Activated CD4-positive, CD25-positive, alpha-beta regulatory T cell treated with anti-CD3 and anti-CD28 coated beads, Interleukin-2, amount 50 U/mL, for 16 hours (primary cell): ENCODE data around the gene BRD1.
"Not testable (repeated sequence)": the region's sequence is repeated elsewhere in the genome, so short reads cannot be mapped to it uniquely, and the experiment has no call there.

Source experiments
- DNase-seq: peaks from one replicate; pipeline ENCODE4 v3.0.0-alpha.2; 2020; ENCODE audit warnings: low read depth, low spot score

Gene BRD1

DNA sequence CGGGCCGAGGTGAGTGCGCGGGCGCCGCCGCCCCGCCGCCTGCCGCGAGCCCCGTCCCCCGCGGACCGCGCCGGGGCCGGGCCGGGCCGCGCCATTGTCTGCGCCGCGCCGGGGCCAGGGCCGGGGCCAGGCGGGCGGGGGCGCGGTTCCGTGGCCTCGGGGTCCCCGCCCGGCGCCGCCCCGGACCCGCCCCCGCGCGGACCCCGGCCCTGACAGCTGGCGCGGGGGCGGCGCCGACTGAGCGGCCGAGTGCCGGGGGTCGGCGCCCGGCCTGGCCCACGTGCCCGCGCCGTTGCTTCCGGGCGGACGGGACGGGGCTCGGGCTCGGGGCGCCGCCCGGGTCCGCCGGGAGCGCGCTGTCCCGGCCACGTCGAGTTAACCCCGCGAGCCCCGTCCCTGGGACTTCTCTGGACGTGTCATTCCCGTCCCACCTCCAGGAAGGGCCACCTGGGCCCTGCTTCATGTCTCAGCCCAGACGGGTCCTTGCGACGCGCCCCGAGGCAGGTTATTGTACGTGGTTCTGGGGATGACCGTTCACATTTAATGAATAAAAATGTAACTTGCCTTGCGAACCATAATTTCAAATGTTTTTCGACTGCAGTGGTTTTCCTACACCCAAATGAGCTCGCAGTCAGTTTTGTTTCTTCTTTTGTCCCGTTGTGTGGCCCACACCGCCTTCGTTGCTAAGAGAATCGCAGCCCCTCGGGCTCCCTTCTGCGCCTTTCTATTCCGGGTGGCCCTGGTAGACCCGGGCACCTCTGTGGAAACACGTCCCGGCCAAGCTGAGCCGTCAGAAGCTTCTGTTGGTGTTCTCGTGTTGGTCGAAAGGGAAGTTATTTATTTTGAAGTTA is 26.5 kb upstream of the BRD1 start:
- no peak for DNase-seq

DNA sequence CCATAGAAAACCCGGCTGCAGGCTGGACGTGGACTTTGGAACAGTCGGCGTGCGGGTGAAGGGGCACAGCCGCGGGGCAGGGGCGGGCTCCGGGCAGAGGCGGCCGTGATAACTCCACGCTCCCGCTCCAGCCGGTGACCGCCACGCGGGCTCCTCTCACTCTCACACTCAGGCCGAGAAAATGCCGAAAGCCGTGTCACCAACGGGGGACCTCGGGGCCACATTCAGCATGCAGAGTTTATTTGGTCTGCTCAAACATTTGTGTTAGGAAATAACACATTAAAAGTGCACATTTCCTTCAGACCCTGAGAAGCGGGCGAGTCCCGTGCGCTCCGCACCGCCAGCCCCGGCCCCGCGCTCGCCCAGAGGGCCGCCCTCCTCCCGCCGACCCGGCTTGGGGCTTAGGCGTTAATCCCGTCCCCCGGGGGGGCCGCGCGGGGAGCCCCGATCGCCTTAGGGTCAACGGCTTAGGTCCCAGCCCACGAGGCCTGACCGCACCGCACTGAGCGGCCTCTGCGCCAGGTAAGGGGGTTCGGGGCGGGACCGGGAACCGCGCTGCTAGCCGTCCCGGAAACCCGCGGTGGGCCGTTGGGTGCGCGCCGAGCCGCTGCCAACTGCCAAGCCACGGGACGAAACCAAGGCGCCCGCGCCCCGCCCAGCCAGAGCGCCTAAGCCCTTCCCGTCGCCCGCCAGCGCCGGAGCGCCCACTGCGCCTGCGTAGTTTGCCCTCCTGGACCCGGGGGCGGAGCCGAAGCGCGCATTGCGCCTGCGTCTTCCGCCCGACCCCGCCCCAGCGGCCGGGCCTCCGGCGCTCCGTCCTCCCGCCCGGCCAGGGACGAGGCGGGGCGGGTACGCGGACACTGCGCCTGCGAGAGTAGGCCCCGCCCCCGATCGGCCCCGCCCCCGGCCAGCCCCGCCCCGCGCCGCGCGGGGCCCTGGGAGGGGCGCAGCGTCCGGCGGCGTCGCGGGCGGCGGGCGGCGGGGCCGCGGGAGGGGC is 25.5 kb upstream of the BRD1 start, which contains the start of gene ZBED4:
Gene ZBED4 (plus strand): TSS at position 947 of the 997 bp plus-strand sequence. CDS start 29,819 bp downstream, outside the sequence.
- DNase-seq = peak; percentile 96

DNA sequence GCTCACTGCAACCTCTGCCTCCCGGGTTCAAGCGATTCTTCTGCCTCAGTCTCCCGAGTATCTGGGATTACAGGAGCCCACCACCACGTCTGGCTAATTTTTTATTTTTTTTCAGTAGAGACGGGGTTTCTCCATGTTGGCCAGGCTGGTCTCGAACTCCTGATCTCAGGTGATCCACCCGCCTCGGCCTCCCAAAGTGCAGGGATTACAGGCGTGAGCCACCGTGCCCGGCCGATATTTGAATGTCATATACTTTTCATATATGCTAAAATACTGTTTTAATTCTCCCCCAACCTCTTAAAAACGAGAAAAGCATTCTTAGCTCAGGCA is 24.9 kb upstream of the BRD1 start:
- DNase-seq = not testable (repeated sequence)

DNA sequence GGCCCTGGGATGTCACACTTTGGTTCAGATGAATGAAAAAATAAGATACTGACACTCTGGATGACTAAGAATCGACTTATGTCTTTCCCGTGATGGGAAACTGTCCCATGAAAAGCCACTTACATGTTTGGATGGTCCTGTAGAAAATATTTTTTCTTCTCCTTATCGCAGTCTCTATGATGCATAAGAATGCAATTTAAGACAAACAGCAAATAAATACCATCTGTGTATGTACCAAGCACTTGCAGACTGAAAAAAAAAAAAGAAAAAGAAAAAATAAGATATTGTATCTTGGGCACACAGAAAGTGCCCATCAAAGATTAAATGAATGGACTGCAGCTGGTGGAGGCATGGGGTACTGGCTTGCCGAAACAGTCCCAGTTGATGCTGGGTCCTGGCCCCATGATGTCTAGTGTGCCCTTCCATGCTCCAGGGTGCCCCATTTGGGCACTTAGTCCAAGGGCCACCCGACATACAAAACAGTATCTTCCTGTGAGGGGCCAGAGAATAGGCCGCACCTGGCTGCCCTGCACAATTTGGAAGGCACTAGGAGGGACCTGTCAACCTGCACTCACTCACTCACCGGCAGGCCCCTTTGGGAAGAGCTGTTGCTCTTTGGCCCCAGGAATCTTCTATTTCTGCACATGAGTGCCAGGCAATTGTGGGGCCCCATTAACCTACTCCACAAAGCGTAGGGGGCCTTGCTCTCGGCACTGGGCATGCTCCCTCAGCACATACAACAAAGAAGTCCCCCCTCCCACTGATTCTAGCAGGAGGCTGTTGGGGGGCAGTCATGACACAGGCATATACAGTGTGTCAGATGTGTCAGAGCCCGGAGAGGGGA is 23.5 kb upstream of the BRD1 start:
- no peak for DNase-seq

DNA sequence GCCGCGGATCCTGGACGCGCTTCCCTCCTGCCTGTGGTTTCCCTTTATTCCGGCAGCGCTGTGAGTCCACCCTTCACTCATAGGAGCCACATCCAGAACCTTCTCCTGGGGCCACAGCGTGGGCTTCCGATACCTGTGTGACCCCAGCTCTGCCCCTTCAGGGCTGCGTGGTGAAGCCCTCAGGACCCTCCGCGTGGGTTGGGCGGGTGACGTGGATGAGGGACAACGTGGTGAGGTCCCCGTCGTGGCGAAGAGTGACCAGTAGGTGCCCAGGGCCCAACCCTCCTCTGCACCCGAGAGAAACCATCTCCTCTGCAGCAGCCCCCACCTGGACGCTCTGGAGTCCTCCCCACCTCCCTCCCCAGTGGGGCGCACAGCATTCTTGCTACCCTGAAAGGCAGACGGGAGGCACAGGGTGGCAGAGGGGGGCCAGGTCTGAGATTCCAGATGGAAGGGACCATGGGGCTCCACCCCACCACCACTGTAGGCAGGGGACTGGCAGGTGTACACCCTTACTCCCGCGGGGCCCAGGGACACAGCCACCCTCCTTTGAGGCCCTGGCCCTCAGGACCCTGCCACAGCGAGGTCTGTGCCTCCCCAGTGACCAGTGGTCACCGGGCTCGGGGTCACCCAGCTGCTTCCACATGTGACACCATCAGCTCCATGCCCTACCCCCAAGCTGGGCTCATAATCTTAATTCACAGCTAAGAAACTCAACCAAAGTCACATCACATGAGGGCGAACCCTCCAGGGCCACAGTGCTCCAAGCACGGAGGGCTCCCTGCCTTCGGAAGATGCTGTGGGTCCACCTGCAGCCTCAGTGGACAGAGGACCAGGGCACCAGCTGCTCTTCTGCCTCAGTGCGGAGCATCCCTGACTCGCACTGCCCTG is 22.6 kb upstream of the BRD1 start:
- DNase-seq = no peak

DNA sequence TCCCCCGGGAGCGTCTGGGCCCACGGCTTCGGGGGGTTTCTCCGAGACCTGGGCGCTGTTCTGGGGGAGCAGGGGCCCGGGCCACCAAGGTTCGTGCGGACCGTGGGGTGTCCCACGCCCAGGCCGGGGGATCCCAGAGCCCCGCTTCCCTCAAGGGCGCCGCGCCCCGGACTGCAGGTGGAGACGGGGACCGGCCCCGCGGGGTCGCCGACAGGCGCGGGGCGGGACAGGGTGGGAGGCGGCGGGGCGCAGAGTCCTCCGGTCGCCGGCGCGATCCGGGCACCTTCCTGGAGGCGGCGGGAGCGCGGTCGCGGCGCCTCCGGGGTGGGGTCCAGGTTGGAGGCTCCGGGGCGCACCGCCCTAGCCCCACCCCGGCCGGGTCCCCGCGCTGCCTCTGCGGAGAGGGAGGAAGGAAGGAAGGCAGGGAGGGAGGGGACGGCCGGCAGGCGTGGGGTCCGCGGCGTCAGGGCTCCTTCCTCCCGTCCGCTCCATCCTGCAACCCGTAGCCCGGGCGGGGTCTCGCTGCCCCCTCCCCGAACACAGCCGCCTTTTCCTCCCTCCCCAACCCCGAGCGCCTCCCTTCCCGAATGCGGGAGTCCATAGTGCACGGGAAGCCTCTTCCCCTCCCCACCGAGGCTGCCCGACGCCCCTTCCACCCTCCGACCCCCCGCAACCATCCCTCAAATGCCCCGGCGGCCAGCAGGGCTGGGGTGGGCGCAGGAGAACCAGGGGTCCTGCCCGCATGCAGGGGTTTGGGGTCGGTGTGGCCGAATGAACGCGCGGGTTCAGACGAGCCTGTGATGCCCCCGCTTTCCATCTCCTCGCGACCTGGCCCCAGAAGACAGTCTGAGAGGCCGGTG is 21.7 kb upstream of the BRD1 start:
- no peak for DNase-seq

GRCh38 chr22:49848690-49849160 is 21.1 kb upstream of the BRD1 start:
- DNase-seq = no peak

DNA sequence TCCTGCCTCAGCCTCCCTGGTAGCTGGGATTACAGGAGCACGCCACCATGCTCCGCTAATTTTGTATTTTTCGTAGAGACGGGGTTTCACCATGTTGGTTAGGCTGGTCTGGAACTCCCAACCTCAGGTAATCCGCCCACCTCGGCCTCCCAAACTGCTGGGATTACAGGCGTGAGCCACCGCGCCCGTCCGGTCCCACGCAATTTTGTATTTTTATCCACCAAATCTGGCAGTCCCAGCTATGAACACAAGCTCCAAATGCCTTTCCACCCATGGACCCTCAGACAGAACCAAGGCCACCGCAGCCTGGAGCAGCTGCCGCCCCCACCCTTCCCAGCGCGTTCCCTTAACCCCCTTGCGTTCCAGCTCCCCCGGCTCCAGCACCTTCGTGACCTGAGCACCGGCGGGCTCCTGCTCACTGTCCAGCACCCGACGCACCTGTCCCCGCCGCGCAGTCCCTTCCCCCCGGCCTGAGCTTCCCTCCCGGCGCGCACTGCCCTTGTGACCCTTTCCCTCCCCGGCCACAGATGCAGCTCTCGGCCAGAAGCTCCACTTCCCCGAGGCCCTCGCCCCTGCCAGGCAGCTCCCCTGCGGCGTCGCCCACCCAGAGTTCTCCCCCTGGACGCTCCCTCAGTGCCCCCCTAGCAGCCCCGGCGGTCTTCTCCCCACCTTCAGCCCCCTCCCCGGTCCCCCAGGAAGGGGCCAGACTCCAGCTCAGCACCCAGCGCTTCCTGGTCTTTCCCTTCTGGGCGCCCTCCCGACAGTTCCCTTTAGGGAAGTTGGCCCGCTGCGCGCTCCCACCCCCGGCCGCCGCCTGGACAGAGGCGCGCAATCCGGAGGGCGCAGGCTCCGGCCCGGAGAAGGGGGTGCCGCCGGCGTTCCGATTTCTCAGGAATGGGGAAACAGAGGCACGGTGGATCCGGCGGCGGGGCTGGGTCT is 20.3 kb upstream of the BRD1 start:
- no peak for DNase-seq

- no peak for DNase-seq
Observed at GRCh38 chr22:49845666-49846459, 18.2 kb upstream of the BRD1 start.

- DNase-seq = no peak
Observed at GRCh38 chr22:49845241-49845640, 17.6 kb upstream of the BRD1 start.

DNA sequence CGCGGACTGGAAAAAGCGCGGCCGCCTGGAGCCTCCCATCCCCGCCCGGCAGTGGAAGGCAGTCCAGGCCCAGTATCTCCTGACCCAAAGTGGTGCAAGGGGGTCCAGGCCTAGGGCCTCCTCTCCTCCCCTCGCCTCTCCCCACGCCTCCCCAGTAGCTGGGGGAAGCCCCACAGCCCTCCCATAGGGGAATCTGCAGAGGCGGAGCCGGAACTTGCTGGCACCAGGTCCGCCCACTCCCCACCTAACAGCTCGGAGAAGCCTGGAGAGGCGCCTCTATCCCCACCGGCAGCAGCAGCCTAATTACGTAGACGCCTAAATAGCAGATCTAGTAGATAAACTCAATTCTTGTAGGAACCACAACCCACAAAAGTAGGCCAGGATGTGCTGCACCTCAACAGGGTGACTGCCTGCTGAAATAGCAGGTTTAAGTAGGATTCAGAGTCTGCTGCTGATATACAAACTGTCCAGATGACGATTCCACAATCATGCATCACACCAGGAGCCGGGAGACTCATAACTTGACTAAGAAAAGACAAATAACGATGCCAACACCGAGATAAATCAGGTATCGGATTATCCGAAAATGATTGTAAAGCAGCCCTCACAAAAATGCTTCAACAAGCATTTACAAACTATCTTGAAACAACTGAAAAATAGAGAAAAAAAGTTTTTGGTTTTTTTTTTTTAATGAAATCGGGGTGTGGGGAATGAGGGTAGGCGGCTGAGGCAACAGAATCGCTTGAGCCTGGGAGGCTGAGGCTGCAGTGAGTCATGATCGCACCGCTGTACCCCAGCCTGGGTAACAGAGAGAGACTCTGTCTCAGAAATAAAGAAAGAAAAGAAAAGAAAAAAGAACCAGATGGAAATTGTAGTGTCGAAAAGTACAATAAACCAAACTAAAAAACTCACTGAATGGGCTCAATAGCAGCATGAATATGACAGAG is 11.4 kb upstream of the BRD1 start:
- DNase-seq = peak; percentile 66

GRCh38 chr22:49833340-49834007 is 5.8 kb upstream of the BRD1 start:
- DNase-seq = no peak

DNA sequence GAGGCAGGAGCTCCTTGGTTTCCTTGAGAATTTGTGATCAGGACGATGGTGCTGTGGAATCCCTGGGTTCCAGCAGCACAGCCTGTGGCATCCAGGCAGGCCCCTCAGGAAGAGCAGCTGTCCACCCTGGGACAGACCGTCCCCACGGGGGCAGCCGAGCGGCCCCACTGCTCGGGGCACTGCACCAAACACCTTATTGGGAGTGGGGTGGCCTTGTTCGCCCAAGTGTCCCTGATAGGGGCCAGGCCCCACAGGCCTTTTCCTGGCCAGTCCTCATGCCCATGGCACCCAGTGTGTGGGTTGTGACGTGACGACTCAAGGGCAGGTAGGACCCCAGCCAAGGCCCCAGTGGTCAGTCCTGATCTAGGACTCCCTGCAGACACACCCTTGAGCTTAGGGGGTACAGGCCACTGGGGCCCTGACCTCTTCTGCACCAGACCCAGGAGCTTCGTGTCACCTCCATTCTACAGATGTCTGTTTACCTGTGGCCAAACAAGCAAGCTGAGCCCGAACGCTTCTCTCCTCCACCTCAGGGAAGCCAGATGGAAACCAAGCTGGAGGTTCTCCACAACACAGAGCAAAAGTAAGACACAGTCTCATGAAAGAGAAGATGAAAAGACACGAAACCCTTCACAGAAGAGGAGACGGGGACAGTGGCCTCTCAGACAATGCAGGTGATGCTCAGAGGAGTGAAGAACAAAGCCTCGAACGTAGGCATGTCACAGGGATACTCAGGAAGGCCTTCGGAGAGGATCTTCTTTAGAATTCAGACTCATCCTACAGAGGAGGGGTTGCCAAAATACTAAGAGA is 1.6 kb upstream of the BRD1 start:
- DNase-seq = no peak

DNA sequence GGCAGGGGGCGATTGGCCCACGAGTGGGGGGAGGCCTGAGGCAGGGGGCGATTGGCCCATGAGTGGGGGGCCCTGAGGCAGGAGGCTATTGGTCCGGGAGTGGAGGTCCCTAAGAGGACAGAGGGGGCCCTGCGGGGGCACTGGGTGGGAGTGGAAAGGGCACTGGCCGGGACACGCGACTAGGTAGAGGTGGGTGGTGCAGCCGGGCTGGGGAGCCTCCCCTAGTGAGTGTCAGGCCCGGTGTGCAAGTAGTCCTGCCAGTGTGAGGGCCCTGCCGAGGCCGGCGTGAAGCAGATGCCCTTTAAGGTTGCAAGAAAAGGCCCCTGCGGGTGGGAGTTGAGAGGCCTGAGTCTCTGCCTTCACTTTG is 909 bp upstream of the BRD1 start:
- DNase-seq = no peak

DNA sequence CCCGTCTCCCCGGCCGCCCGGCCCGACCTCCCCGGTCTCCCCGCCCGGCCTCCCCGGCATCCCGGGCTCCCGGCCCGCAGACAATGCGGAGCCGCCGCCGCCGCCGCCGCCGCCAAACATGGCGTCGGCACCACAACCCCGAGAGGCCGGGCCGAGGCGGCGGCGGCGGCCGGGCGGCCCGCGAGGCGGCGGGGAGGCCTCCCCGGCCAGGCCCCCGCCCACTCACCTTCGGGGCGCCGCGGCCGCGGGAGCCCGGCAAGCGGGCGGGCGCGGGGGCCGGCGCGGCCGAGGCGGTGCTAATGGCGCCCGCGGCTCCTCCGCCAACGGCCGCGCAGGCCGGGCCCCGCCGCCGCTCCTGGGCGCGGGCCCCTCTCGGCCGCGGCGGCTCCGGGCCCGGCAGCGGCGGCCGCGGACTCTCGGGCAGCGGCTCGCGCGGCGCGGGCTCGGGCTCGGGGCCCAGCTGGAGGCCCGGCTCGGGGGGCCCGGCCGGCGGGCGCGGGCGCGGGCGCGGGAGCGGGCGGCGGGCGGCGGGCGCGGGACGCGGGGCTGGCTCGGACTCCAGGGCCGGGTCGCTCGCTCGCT is 311 bp downstream of the BRD1 start:
- DNase-seq = no peak
